ENCODE data around the gene JAKMIP3. TPM values are rescaled to one million over a fixed set of nuclear protein-coding genes. Genes with fewer than 3 reads are reported as not detected.

Gene JAKMIP3
- polyA plus RNA-seq, 3 donors from 2014 or later: not detected

GRCh38 chr10:132035476-132035875, 30.3 kb upstream of the JAKMIP3 start:
- Mint-ChIP-seq H3K27ac (no peak overlapping the region), H3K9me3 (no peaks in the 10 kb centered on the region), H3K4me3 (peak overlapping the region in 1 of 5 donors; percentile 33), H3K27me3 (ENCODE audit: low read depth in 3 of 3) (peaks cover 6 to 22% (median 15%) of the 10 kb centered on the region in 3 donors), H3K36me3 (no peaks in the 10 kb centered on the region), H3K4me1 (no peaks in the 10 kb centered on the region)
- no peak for DNase-seq

- no peaks in the 10 kb centered on the region for H3K4me1 Mint-ChIP-seq
- H3K27ac Mint-ChIP-seq: no peak overlapping the region
- H3K4me3 Mint-ChIP-seq: peak overlapping the region in 1 of 5 donors; percentile 23
- no peak for DNase-seq
- H3K9me3 Mint-ChIP-seq: no peaks in the 10 kb centered on the region
- peaks cover 6 to 24% (median 15%) of the 10 kb centered on the region in 3 donors for H3K27me3 Mint-ChIP-seq (ENCODE audit: low read depth in 3 of 3)
- no peaks in the 10 kb centered on the region for H3K36me3 Mint-ChIP-seq
These were observed 29.4 kb upstream of the JAKMIP3 start for GRCh38 chr10:132036153-132036886.

- H3K4me3 Mint-ChIP-seq: peak overlapping the region in 1 of 5 donors; percentile 30
- no peaks in the 10 kb centered on the region for H3K4me1 Mint-ChIP-seq
- DNase-seq: no peak
- H3K36me3 Mint-ChIP-seq: no peaks in the 10 kb centered on the region
- no peak overlapping the region for H3K27ac Mint-ChIP-seq
- H3K9me3 Mint-ChIP-seq: no peaks in the 10 kb centered on the region
- peaks cover 6 to 26% (median 18%) of the 10 kb centered on the region in 3 donors for H3K27me3 Mint-ChIP-seq (ENCODE audit: low read depth in 3 of 3)
These were observed 28.7 kb upstream of the JAKMIP3 start for GRCh38 chr10:132036887-132037675.

- no peak for DNase-seq
- Mint-ChIP-seq H3K36me3 (no peaks in the 10 kb centered on the region), H3K27ac (no peak overlapping the region), H3K27me3 (ENCODE audit: low read depth in 3 of 3) (peaks cover 6 to 27% (median 18%) of the 10 kb centered on the region in 3 donors), H3K9me3 (no peaks in the 10 kb centered on the region), H3K4me1 (no peaks in the 10 kb centered on the region), H3K4me3 (no peak overlapping the region)
These were observed 28.1 kb upstream of the JAKMIP3 start for GRCh38 chr10:132037676-132037975.

- no peaks in the 10 kb centered on the region for H3K36me3 Mint-ChIP-seq
- no peak overlapping the region for H3K4me3 Mint-ChIP-seq
- H3K27ac Mint-ChIP-seq: no peak overlapping the region
- no peak for DNase-seq
- peaks cover 8 to 25% (median 18%) of the 10 kb centered on the region in 3 donors for H3K27me3 Mint-ChIP-seq (ENCODE audit: low read depth in 3 of 3)
- H3K9me3 Mint-ChIP-seq: no peaks in the 10 kb centered on the region
- H3K4me1 Mint-ChIP-seq: no peaks in the 10 kb centered on the region
These were observed 26.4 kb upstream of the JAKMIP3 start for GRCh38 chr10:132039371-132039770.

- Mint-ChIP-seq H3K36me3 (no peaks in the 10 kb centered on the region), H3K4me1 (no peaks in the 10 kb centered on the region), H3K9me3 (no peaks in the 10 kb centered on the region), H3K4me3 (no peak overlapping the region), H3K27ac (no peak overlapping the region), H3K27me3 (ENCODE audit: low read depth in 3 of 3) (peaks cover 7 to 27% (median 16%) of the 10 kb centered on the region in 3 donors)
- DNase-seq: no peak
These were observed 25.7 kb upstream of the JAKMIP3 start for GRCh38 chr10:132040046-132040445.

GRCh38 chr10:132041340-132041739, 24.4 kb upstream of the JAKMIP3 start:
- no peak for DNase-seq
- Mint-ChIP-seq H3K27ac (no peak overlapping the region), H3K4me3 (no peak overlapping the region), H3K4me1 (no peaks in the 10 kb centered on the region), H3K9me3 (no peaks in the 10 kb centered on the region), H3K36me3 (no peaks in the 10 kb centered on the region), H3K27me3 (ENCODE audit: low read depth in 3 of 3) (peaks cover 3 to 23% (median 19%) of the 10 kb centered on the region in 3 donors)

- H3K27me3 Mint-ChIP-seq (ENCODE audit: low read depth in 3 of 3): peaks cover 3 to 17% (median 12%) of the 10 kb centered on the region in 3 donors
- no peak overlapping the region for H3K27ac Mint-ChIP-seq
- H3K9me3 Mint-ChIP-seq: no peaks in the 10 kb centered on the region
- H3K4me1 Mint-ChIP-seq: no peaks in the 10 kb centered on the region
- no peak for DNase-seq
- H3K4me3 Mint-ChIP-seq: no peak overlapping the region
- H3K36me3 Mint-ChIP-seq: no peaks in the 10 kb centered on the region
These were observed 21.7 kb upstream of the JAKMIP3 start for GRCh38 chr10:132043861-132044695.

GRCh38 chr10:132044803-132045202, 20.9 kb upstream of the JAKMIP3 start:
- DNase-seq: no peak
- H3K4me1 Mint-ChIP-seq: no peaks in the 10 kb centered on the region
- H3K4me3 Mint-ChIP-seq: no peak overlapping the region

GRCh38 chr10:132045324-132045723, 20.4 kb upstream of the JAKMIP3 start:
- H3K4me3 Mint-ChIP-seq: no peak overlapping the region
- DNase-seq: no peak
- no peaks in the 10 kb centered on the region for H3K9me3 Mint-ChIP-seq

More at GRCh38 chr10:132044803-132045202, 20.9 kb upstream of the JAKMIP3 start:
- Mint-ChIP-seq H3K36me3 (no peaks in the 10 kb centered on the region), H3K9me3 (no peaks in the 10 kb centered on the region), H3K27ac (no peak overlapping the region), H3K27me3 (ENCODE audit: low read depth in 3 of 3) (peaks cover 7 to 16% (median 10%) of the 10 kb centered on the region in 3 donors)

GRCh38 chr10:132047575-132048293, 18.0 kb upstream of the JAKMIP3 start:
- Mint-ChIP-seq H3K27me3 (ENCODE audit: low read depth in 3 of 3) (peaks cover 7 to 17% (median 9%) of the 10 kb centered on the region in 3 donors), H3K9me3 (peaks cover 4 to 8% (median 6%) of the 10 kb centered on the region in 6 donors), H3K27ac (no peak overlapping the region), H3K36me3 (peaks cover 0 to 5% (median 5%) of the 10 kb centered on the region in 3 donors), H3K4me1 (no peaks in the 10 kb centered on the region), H3K4me3 (no peak overlapping the region)
- DNase-seq: no peak

More at GRCh38 chr10:132045324-132045723, 20.4 kb upstream of the JAKMIP3 start:
- Mint-ChIP-seq H3K36me3 (no peaks in the 10 kb centered on the region), H3K4me1 (no peaks in the 10 kb centered on the region), H3K27me3 (ENCODE audit: low read depth in 3 of 3) (peaks cover 7 to 18% (median 9%) of the 10 kb centered on the region in 3 donors), H3K27ac (no peak overlapping the region)

- peaks cover 7 to 15% (median 9%) of the 10 kb centered on the region in 3 donors for H3K27me3 Mint-ChIP-seq (ENCODE audit: low read depth in 3 of 3)
- H3K9me3 Mint-ChIP-seq: peaks cover 5 to 13% (median 10%) of the 10 kb centered on the region in 6 donors
- no peak for DNase-seq
- no peaks in the 10 kb centered on the region for H3K4me1 Mint-ChIP-seq
- H3K4me3 Mint-ChIP-seq: no peak overlapping the region
- peaks cover 0 to 5% (median 5%) of the 10 kb centered on the region in 3 donors for H3K36me3 Mint-ChIP-seq
- no peak overlapping the region for H3K27ac Mint-ChIP-seq
These were observed 17.5 kb upstream of the JAKMIP3 start for GRCh38 chr10:132048294-132048667.

- DNase-seq: no peak
- Mint-ChIP-seq H3K4me3 (no peak overlapping the region), H3K36me3 (peaks cover 0 to 5% (median 5%) of the 10 kb centered on the region in 3 donors), H3K27ac (no peak overlapping the region), H3K9me3 (peaks cover 5 to 15% (median 12%) of the 10 kb centered on the region in 6 donors), H3K4me1 (no peaks in the 10 kb centered on the region), H3K27me3 (ENCODE audit: low read depth in 3 of 3) (peaks cover 4 to 15% (median 7%) of the 10 kb centered on the region in 3 donors)
These were observed 15.6 kb upstream of the JAKMIP3 start for GRCh38 chr10:132050191-132050590.
